Fibroblast of skin of right quadriceps (primary cell): Measurements from ENCODE around the gene FAM216B.
A peak's percentile ranks its signal among the peaks of the same experiment; 100 is the strongest.
"Not testable (repeated sequence)": the region's sequence is repeated elsewhere in the genome, so short reads cannot be mapped to it uniquely, and the experiment has no call there.

Experiments
- DNase-seq: peaks from one replicate; pipeline ENCODE4 v3.0.0-alpha.2; 2013

The FAM216B gene

DNA sequence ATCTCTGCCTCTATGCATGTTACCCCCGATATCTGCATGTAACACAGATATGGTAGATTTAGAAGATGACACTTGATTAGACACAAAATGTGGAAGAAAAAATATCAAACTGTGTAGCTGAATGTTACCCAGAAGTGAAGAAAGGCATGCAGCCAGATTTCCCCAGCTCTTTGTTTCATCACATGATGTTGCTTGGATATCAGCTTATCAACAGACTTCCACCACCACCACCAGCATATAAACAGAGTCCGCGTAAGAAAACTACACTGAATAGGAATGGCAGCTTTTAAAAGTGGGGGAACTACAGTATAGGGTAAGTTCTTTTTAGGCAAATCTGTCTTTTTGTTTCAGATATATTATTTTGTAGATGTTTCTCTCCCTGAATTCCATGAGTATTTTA lies at the start of gene FAM216B:
Gene FAM216B, plus strand, starts transcription at position 233 of the 400 bp plus-strand sequence. CDS start 2,484 bp downstream, outside the sequence.
- DNase-seq: no peak

GRCh38 chr13:42732073-42732472 lies 49.3 kb upstream of the FAM216B start:
- no peak for DNase-seq

DNA sequence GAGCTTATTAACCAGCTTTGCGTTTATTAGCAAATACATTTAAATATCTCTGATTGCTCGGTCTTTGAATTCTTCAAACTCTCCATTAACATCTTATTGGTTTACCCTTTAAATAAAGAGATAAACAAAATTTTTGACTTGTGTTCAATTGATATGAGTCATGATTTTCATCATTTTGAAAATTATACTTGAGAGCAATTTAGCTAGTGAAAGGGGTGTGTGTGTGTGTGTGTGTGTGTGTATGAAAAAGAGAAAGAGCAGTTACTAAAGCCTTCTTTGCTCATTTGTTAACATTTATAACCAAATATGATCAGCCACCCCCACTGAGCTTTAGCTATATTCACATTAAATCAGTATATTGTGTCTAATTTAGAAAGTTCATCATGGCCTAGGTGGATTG lies 48.3 kb upstream of the FAM216B start:
- no peak for DNase-seq

DNA sequence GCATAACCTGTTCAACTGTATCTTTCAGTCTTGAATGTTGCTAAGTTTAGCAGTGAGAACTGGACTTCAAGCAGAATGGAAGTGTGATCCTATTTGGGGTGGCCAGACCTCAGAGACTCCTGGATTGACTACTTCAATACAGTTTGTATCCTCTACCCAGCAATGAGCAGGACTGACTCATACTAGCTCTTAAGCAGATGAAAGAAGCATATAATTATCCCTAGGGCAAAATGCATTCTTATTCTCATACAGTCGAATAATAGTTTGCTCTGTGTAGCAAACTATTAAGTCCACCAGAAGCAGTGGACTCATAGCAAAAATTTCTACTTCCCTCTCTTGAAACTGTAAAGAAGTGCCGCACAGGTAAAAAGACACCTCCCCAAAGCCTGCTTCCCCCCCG lies 46.4 kb upstream of the FAM216B start:
- no peak for DNase-seq

DNA sequence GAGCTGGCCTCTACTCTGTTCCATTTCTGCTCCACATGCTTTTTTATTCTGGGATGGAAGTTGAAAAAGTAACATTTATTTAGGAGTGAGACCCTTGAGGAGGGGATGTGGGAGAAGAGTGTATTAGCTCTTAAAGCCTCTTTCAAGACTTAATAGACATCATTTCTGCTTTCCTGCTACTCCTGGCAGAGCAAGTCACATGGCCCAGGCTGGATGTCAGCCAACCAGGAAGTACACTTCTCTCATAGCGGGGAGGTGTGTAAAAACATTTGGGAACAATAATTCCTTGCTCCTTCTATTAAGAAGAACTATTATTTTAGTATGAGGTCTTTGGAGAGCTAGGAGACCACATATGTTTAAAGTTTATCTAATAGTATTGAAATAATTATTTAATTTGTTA lies 40.6 kb upstream of the FAM216B start:
- peak; percentile 27 for DNase-seq

DNA sequence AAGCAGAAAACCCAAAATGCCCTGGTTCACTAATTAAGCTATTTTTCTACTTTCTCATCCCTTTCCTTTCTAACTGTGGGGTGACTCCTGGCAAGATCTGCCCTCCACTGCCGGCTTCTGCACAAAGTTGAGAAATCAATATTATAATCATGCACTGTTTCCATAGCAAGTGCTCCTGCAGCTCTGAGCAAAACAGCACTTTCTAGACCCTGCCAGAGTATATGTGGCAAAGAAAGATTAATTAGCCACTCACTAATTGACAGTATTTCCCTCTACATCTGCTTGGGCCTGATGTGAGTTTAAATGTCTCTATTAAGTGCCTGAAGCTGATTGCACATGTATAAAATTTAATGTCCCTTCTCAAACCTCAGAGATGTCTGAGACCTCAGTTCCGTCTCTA lies 39.5 kb upstream of the FAM216B start:
- no peak for DNase-seq

- DNase-seq: no peak
These were observed 35.7 kb upstream of the FAM216B start for GRCh38 chr13:42745655-42746054.

GRCh38 chr13:42746866-42747265 lies 34.5 kb upstream of the FAM216B start:
- no peak for DNase-seq

- peak; percentile 95 for DNase-seq
These were observed 33.9 kb upstream of the FAM216B start for GRCh38 chr13:42747399-42747873.

DNA sequence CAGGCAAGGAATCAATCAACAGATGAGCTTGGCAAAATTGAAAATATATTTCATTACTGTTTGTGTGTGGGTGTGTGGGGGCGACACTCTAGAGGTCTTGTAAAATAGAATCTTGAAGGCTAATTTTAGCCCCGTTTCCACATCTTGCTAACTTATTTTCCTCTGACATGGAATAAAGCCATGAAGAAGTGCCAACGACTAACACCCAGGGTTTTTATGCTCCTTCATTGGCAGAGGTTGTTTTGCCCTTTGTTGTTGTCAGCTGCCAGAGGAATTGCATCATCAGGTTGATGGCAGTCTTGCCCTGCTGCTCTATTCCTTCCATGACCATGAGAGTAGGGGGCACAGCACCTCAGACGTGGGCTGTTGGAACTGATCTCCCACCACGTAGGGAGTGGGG lies 30.6 kb upstream of the FAM216B start:
- DNase-seq: no peak

- DNase-seq: no peak
These were observed 29.7 kb upstream of the FAM216B start for GRCh38 chr13:42751693-42752092.

DNA sequence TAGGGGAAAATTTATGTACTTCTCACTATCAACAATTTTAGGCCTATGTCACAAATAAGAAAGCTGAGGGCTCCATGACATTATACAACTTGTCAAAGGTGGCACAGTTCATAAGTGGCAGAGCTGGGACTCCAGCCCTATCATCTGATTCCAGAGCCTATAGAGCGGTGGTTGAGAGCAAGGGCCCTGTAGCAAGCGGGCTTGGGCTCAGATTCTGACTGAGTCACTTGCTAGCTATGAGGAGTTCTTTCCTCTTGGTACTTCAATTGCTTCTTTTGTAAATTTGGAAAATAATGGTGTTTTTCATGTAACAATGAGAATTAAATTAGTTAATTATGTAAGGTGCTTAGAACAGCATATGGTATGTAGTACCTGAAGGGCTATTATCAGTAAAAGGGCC lies 28.7 kb upstream of the FAM216B start:
- no peak for DNase-seq

DNA sequence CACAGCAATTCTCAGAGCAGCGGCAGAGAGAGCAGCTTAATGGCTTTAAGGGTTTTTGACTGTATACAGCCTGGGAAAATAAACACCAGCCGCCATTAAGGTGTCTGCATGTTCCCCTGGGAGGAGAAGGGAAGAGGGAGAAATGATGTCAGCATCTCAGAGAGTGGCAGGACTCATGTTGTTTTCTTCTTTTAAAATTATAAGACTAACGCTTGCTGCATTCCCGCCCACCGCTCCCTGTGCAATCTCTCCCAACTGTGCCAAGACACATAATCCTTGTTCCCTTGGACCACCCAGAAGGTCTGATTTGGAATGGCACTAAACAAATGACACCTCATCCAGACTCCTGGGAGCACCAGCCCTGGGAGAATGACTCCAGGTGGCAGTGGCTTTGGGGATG lies 27.7 kb upstream of the FAM216B start:
- DNase-seq: peak; percentile 40

- DNase-seq: no peak
These were observed 26.4 kb upstream of the FAM216B start for GRCh38 chr13:42754801-42755510.

- DNase-seq: no peak
These were observed 23.5 kb upstream of the FAM216B start for GRCh38 chr13:42757678-42758420.

DNA sequence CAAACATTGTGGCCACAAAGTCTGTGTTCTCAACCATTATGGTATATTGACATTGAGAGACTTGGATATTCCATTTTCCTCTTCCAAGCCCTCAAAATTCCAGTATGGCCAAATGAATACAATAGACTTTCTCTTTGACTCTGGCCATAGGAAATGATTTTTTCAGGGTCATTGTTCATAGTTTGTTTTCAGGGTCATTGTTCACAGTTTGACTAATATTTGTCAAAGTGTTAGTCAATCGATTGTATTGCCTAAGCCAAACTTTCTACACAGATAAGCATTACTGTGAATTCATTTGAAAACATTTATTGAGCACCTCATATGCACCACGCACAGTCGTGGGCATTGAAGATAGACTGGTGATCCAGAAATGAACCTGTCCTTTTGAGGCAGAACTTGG lies 22.9 kb upstream of the FAM216B start:
- DNase-seq: no peak

DNA sequence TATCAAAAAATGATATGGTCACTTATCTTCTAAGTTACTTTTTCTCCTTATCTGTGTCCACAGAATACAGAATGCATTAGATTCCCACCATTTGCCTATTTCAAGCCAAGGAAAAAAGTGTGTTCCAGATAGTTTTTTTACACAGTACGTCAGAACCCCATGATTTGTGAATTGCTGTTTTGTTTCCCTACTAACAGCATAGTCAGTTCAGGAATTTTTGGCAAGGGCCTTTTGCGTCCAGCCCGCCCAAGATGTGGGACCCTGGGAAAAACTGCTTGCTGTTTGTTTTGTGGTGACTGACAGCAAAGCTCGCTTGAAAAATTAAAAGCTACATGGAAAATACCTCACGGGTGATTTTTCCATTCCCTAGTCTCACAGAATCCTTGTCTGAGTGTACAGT lies 20.4 kb upstream of the FAM216B start:
- DNase-seq: peak; percentile 20

DNA sequence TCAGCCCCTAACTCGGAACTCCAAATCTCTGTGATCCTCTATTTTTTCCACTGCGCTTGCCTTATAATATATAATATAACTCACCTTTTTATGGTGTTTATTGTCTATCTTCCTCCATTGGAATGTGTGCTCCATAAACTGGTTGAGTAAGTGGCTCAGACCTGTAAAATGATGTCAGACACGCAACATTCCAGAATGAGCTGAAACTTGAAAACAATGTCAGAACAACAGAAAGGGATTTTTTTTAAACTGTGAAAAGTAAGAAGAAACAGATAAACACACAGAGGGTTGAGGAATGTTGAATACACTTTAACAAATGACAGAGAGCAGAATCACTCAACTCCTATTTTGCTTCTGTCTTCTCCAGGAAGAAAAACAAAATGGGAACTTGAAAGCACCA lies 19.1 kb upstream of the FAM216B start:
- DNase-seq: peak; percentile 39

- DNase-seq: peak; percentile 87
These were observed 18.5 kb upstream of the FAM216B start for GRCh38 chr13:42762917-42763316.

GRCh38 chr13:42766016-42766415 lies 15.4 kb upstream of the FAM216B start:
- DNase-seq: no peak

DNA sequence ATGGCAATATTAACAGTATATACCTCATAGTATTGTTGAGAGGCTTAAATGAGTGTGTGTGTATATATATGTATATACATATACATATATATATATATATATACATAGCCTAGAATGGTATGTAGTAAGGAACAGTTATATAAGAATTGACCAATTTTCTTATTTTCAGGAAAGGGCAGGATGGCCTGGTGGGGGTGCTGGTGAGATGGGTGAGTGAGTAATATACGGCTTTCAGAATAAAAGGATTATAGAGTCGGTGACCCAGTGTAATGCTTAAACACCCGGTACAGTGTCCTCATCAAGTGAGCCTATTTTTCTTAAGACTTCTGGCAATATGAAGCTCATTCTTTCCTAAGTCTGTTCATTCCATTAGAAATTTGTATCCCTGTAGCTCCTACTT lies 11.7 kb upstream of the FAM216B start:
- DNase-seq: no peak

DNA sequence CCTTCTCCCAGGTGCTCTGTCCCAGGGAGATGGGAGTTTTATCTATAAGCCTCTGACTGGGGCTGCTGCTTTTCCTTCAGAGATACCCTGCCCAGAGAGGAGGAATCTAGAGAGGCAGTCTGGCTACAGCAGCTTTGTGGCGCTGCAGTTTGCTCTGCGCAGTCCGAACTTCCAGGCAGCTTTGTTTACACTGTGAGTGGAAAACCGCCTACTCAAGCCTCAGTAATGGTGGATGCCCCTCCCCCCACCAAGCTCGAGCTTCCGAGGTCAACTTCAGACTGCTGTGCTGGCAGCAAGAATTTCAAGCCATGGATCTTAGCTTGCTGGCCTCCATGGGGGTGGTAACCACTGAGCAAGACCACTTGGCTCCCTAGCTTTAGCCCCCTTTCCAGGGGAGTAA lies 4.8 kb upstream of the FAM216B start:
- DNase-seq: not testable (repeated sequence)

- DNase-seq: no peak
These were observed 3.9 kb upstream of the FAM216B start for GRCh38 chr13:42777467-42777866.

- no peak for DNase-seq
These were observed 1.3 kb upstream of the FAM216B start for GRCh38 chr13:42780044-42780443.
